ENCODE measurements around the gene ATP9A.
"Not testable (repeated sequence)": the region's sequence is repeated elsewhere in the genome, so short reads cannot be mapped to it uniquely, and the experiment has no call there.

Gene ATP9A

GRCh38 chr20:51752343-51752951, 15.7 kb downstream of the ATP9A start:
- no peak overlapping the region for H3K4me3 ChIP-seq
- TF ChIP-seq FOXP2 (optimal IDR thresholded peaks at IDR 0.05; ENCODE audit: control extremely low read depth, extremely low read length, insufficient read depth): no peak
- TF ChIP-seq EZH2 (IDR thresholded peaks at IDR 0.05): no peak
- TF ChIP-seq POLR2AphosphoS5 (IDR thresholded peaks at IDR 0.05; ENCODE audit: borderline replicate concordance, low read depth, low read length): no peak
- no peaks in the 10 kb centered on the region for H3K9me3 ChIP-seq (ENCODE audit: low read depth, low read length)
- H3K9ac ChIP-seq (ENCODE audit: insufficient read length): no peak overlapping the region
- DNase-seq (ENCODE audit: low read depth, low spot score): no peak
- no peak overlapping the region for H3K27ac ChIP-seq
- no peaks in the 10 kb centered on the region for H3K36me3 ChIP-seq (ENCODE audit: insufficient read depth, low read length)

GRCh38 chr20:51750770-51751388, 17.3 kb downstream of the ATP9A start:
- Histone ChIP-seq H3K9me3 (ENCODE audit: low read depth, low read length) (no peaks in the 10 kb centered on the region), H3K9ac (ENCODE audit: insufficient read length) (no peak overlapping the region), H3K36me3 (ENCODE audit: insufficient read depth, low read length) (no peaks in the 10 kb centered on the region), H3K27ac (no peak overlapping the region), H3K4me3 (no peak overlapping the region)
- TF ChIP-seq POLR2AphosphoS5 (IDR thresholded peaks at IDR 0.05; ENCODE audit: borderline replicate concordance, low read depth, low read length): no peak
- no peak for TF ChIP-seq FOXP2 (optimal IDR thresholded peaks at IDR 0.05; ENCODE audit: control extremely low read depth, extremely low read length, insufficient read depth)
- no peak for TF ChIP-seq EZH2 (IDR thresholded peaks at IDR 0.05)
- no peak for DNase-seq (ENCODE audit: low read depth, low spot score)

- no peak for DNase-seq (ENCODE audit: low read depth, low spot score)
- H3K9ac ChIP-seq (ENCODE audit: insufficient read length): no peak overlapping the region
These were observed 18.0 kb downstream of the ATP9A start for GRCh38 chr20:51750037-51750769.

GRCh38 chr20:51749674-51750036, 18.5 kb downstream of the ATP9A start:
- no peaks in the 10 kb centered on the region for H3K9me3 ChIP-seq (ENCODE audit: low read depth, low read length)
- H3K27ac ChIP-seq: no peak overlapping the region
- no peak for TF ChIP-seq FOXP2 (optimal IDR thresholded peaks at IDR 0.05; ENCODE audit: control extremely low read depth, extremely low read length, insufficient read depth)
- no peak for TF ChIP-seq POLR2AphosphoS5 (IDR thresholded peaks at IDR 0.05; ENCODE audit: borderline replicate concordance, low read depth, low read length)
- TF ChIP-seq EZH2 (IDR thresholded peaks at IDR 0.05): no peak
- H3K36me3 ChIP-seq (ENCODE audit: insufficient read depth, low read length): no peaks in the 10 kb centered on the region
- no peak for DNase-seq (ENCODE audit: low read depth, low spot score)
- no peak overlapping the region for H3K9ac ChIP-seq (ENCODE audit: insufficient read length)
- H3K4me3 ChIP-seq: no peak overlapping the region

More at GRCh38 chr20:51750037-51750769, 18.0 kb downstream of the ATP9A start:
- Histone ChIP-seq H3K27ac (no peak overlapping the region), H3K4me3 (no peak overlapping the region), H3K9me3 (ENCODE audit: low read depth, low read length) (no peaks in the 10 kb centered on the region), H3K36me3 (ENCODE audit: insufficient read depth, low read length) (no peaks in the 10 kb centered on the region)
- no peak for TF ChIP-seq EZH2 (IDR thresholded peaks at IDR 0.05)
- no peak for TF ChIP-seq FOXP2 (optimal IDR thresholded peaks at IDR 0.05; ENCODE audit: control extremely low read depth, extremely low read length, insufficient read depth)
- no peak for TF ChIP-seq POLR2AphosphoS5 (IDR thresholded peaks at IDR 0.05; ENCODE audit: borderline replicate concordance, low read depth, low read length)

GRCh38 chr20:51747182-51747911, 20.8 kb downstream of the ATP9A start:
- no peak for DNase-seq (ENCODE audit: low read depth, low spot score)
- TF ChIP-seq POLR2AphosphoS5 (IDR thresholded peaks at IDR 0.05; ENCODE audit: borderline replicate concordance, low read depth, low read length) (no peak), EZH2 (IDR thresholded peaks at IDR 0.05) (no peak), FOXP2 (optimal IDR thresholded peaks at IDR 0.05; ENCODE audit: control extremely low read depth, extremely low read length, insufficient read depth) (no peak)
- Histone ChIP-seq H3K9ac (ENCODE audit: insufficient read length) (no peak overlapping the region), H3K27ac (no peak overlapping the region), H3K36me3 (ENCODE audit: insufficient read depth, low read length) (no peaks in the 10 kb centered on the region), H3K4me3 (no peak overlapping the region), H3K9me3 (ENCODE audit: low read depth, low read length) (no peaks in the 10 kb centered on the region)

- TF ChIP-seq EZH2 (IDR thresholded peaks at IDR 0.05): no peak
- no peak for TF ChIP-seq FOXP2 (optimal IDR thresholded peaks at IDR 0.05; ENCODE audit: control extremely low read depth, extremely low read length, insufficient read depth)
- no peak for TF ChIP-seq POLR2AphosphoS5 (IDR thresholded peaks at IDR 0.05; ENCODE audit: borderline replicate concordance, low read depth, low read length)
- no peak for DNase-seq (ENCODE audit: low read depth, low spot score)
- H3K27ac ChIP-seq: no peak overlapping the region
- no peak overlapping the region for H3K4me3 ChIP-seq
- no peaks in the 10 kb centered on the region for H3K36me3 ChIP-seq (ENCODE audit: insufficient read depth, low read length)
- H3K9me3 ChIP-seq (ENCODE audit: low read depth, low read length): no peaks in the 10 kb centered on the region
- H3K9ac ChIP-seq (ENCODE audit: insufficient read length): no peak overlapping the region
These were observed 22.4 kb downstream of the ATP9A start for GRCh38 chr20:51745804-51746203.

- no peak overlapping the region for H3K27ac ChIP-seq
- no peak for DNase-seq (ENCODE audit: low read depth, low spot score)
- no peak overlapping the region for H3K4me3 ChIP-seq
- H3K9ac ChIP-seq (ENCODE audit: insufficient read length): no peak overlapping the region
- no peaks in the 10 kb centered on the region for H3K9me3 ChIP-seq (ENCODE audit: low read depth, low read length)
- no peak for TF ChIP-seq EZH2 (IDR thresholded peaks at IDR 0.05)
- TF ChIP-seq FOXP2 (optimal IDR thresholded peaks at IDR 0.05; ENCODE audit: control extremely low read depth, extremely low read length, insufficient read depth): no peak
- TF ChIP-seq POLR2AphosphoS5 (IDR thresholded peaks at IDR 0.05; ENCODE audit: borderline replicate concordance, low read depth, low read length): no peak
- no peaks in the 10 kb centered on the region for H3K36me3 ChIP-seq (ENCODE audit: insufficient read depth, low read length)
These were observed 27.4 kb downstream of the ATP9A start for GRCh38 chr20:51740838-51741237.

GRCh38 chr20:51740308-51740707, 27.9 kb downstream of the ATP9A start:
- DNase-seq (ENCODE audit: low read depth, low spot score); H3K27ac ChIP-seq; H3K36me3 ChIP-seq (ENCODE audit: insufficient read depth, low read length); H3K4me3 ChIP-seq; H3K9me3 ChIP-seq (ENCODE audit: low read depth, low read length); H3K9ac ChIP-seq (ENCODE audit: insufficient read length): not testable (repeated sequence)

Data from SK-N-MC (cell line).